Left ventricle myocardium superior (tissue), 1 donor: Measurements from ENCODE around the gene KCTD6. TPM values are rescaled to one million over a fixed set of nuclear protein-coding genes. Genes with fewer than 3 reads are reported as not detected.

Experiments used
- ATAC-seq: fragments of 200-7000 bp; cut with Tn5 transposase; one replicate; pipeline ENCODE4 v1.9.1; 2020; ENCODE audit warnings: mild to moderate bottlenecking, moderate library complexity
- DNase-seq: peaks from one replicate; pipeline ENCODE4 v3.0.0-alpha.2; 2020
- intact Hi-C: fragments of 100-400 bp; cut with micrococcal nuclease; formaldehyde crosslinking; loops from one replicate; pipeline ENCODE4 v1.11.0; 2022
- long read RNA-seq: library from polyadenylated mRNA; unstranded; transcript quantifications from one replicate; pipeline ENCODE4 v2.0.0, GENCODE V29; 2021
- total RNA-seq: library from RNA; stranded (reverse); fragmentation: NEBNext Ultra II Directional; extraction: Animal tissue kit (Norgen Biotek cat#: 25700); gene quantifications from one replicate; pipeline ENCODE4 v1.2.1, GENCODE V29; 2021
- donor health status: DM: no; HTN: yes; CAD: no; lungs with severe emphysema.

KCTD6 gene
- total RNA-seq = 8.5 TPM
- long read RNA-seq, transcript KCTD6-202 (3 exons, 1,533 nt) = major isoform, 21 of 22 reads
- long read RNA-seq, partial matches to known transcripts = 1 of 22 reads
- long read RNA-seq, other reads (novel, unspliced or antisense) = 0 of 22 reads

GRCh38 chr3:58491506-58492402 lies at the start of gene KCTD6:
KCTD6 (plus strand) TSS chr3:58492096; CDS start chr3:58498756, 6,660 bp downstream.
- DNase-seq = peak; percentile 97
- peak; percentile 96 for ATAC-seq
- intact Hi-C loops = loop anchor here (10.0 kb wide), 1 partner anchor 187 kb away; the partner anchor contains the start of genes HTD2 and RPP14

GRCh38 chr3:58452176-58452575 lies 39.7 kb upstream of the KCTD6 start:
- ATAC-seq (no peak), DNase-seq (no peak)
- intact Hi-C loops = no loop called here

GRCh38 chr3:58459160-58459559 lies 32.7 kb upstream of the KCTD6 start:
- DNase-seq = no peak
- intact Hi-C loops = no loop called here
- no peak for ATAC-seq

GRCh38 chr3:58462829-58463180 lies 29.1 kb upstream of the KCTD6 start:
- ATAC-seq (no peak), DNase-seq (no peak)
- intact Hi-C loops = no loop called here

DNA sequence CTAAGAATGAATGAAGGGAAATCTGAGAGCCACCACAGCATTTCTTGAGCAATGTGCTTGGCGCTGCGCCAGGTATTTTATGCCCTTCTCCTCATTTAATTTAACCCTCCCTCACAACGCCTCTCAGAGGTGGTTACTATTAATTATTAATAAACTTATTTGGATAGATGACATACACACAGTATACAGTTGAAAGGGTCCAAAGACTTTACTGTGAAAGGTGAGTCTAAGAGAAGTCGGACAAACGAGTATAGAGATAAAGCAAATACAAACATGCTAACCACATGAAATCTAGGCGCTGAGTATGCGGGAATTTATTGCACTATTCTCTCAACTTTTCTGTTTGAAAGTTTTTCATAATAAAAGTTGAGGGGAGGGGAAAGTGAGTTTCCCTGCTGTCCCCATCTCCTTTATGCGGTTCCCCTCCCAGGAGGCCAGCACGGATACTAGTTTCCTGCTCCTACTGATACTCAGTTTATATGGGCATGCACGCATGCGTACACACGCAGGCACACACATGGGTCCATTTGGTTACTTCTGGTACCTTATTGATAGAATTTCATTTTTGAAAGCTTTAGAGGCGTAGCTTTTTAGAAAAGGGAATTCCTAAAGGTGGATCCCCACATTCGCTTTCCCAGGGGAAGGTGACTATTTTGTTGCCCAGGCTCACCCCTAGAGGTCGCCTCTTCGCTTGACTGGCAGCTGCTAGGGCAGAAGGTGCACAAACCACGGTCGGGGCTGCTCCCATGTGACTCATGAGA lies 28.5 kb upstream of the KCTD6 start:
- DNase-seq (peak; percentile 75), ATAC-seq (peak; percentile 93)
- intact Hi-C loops = no loop called here

- ATAC-seq (no peak), DNase-seq (no peak)
- intact Hi-C loops = no loop called here
Observed at GRCh38 chr3:58463942-58464271, 28.0 kb upstream of the KCTD6 start.

DNA sequence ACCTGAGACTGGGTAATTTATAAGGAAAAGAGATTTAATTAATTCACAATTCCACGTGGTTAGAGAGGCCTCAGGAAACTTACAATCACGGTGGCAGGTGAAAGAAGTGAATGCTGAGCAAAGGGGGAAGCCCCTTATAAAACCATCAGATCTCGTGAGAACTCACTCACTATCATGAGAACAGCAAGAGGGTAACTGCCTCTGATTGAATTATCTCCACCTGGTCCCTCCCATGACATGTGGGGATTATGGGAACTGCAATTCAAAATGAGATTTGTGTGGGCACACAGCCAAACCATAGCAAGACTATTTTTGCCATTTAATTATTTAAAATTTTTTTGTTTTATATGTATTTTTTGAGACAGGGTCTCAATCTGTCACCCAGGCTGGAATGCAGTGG lies 27.0 kb upstream of the KCTD6 start:
- DNase-seq = no peak
- intact Hi-C loops = no loop called here
- ATAC-seq = no peak

- DNase-seq (no peak), ATAC-seq (no peak)
- intact Hi-C loops = no loop called here
Observed at GRCh38 chr3:58466899-58467563, 24.9 kb upstream of the KCTD6 start.

DNA sequence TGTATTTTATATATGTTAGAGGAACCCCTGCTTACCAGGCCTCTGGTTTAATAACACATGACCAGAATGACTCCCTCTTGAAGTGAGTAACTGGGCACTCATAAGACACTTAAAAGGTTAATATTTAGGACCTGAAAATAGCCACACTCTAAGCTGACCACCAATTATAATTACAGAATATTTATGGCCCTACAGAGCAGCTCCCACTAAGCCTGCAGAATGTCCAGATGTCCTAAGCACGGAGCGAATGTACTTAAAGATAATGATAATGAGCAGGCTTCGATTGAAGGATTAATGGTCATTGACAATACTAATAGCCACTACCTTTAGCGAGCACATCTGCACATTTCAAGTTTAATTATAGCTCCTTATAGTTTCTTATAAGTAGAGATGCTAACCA lies 22.8 kb upstream of the KCTD6 start:
- intact Hi-C loops = no loop called here
- ATAC-seq = no peak
- no peak for DNase-seq

- DNase-seq (no peak), ATAC-seq (no peak)
- intact Hi-C loops = no loop called here
Observed at GRCh38 chr3:58470363-58471024, 21.4 kb upstream of the KCTD6 start.

GRCh38 chr3:58471025-58471887 lies 20.6 kb upstream of the KCTD6 start:
- DNase-seq (no peak), ATAC-seq (peak; percentile 68)
- intact Hi-C loops = no loop called here

GRCh38 chr3:58473275-58473674 lies 18.6 kb upstream of the KCTD6 start:
- no peak for DNase-seq
- intact Hi-C loops = no loop called here
- no peak for ATAC-seq

- intact Hi-C loops = no loop called here
- ATAC-seq (peak; percentile 45), DNase-seq (no peak)
Observed at GRCh38 chr3:58474348-58474911, 17.5 kb upstream of the KCTD6 start.

DNA sequence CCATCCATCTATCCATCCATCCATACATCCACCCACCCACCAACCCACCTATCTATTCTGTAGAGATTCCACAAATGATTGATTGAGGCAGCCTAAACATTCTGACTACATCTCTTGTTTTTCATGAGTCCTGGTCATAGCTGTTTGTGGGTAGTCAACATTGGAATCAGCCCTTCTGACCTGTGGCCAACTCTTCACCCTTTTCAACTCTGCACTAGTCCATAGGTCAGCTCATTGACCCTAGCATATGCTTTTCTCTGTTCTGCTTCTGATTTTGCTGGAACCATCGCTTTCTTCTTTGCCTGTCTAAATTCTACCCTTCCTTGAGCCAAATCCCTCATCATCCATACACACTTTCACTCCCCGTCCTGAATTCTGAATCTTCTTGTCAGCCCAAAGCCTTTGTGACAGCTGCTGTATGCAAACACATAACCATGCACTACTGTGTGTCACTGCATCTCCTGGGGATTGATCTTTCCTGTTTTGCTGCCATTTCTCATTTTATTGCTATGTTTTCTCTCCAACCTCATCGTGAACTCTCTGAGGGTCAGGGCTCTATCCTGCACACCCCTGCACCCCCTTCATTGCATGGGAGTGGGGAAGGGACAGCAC lies 16.8 kb upstream of the KCTD6 start:
- intact Hi-C loops = no loop called here
- DNase-seq (no peak), ATAC-seq (no peak)

DNA sequence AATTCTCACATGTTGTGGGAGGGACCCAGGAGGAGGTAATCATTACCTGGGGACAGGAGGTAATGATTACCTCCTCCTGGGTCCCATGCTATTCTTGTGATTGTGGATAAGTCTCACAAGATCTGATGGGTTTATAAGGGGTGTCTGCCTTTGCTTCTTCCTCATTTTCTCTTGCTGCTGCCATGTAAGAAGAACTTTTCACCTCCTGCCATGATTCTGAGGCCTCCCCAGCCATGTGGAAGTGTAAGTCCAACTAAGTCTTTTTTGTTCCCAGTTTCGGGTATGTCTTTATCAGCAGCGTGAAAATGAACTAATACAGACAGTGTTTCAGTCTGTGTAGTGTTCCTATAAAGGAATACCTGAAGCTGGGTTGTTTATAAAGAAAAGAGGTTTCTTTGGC lies 13.1 kb upstream of the KCTD6 start:
- intact Hi-C loops = no loop called here
- no peak for ATAC-seq
- DNase-seq = no peak

- intact Hi-C loops = no loop called here
- no peak for ATAC-seq
- no peak for DNase-seq
Observed at GRCh38 chr3:58480309-58480708, 11.6 kb upstream of the KCTD6 start.

DNA sequence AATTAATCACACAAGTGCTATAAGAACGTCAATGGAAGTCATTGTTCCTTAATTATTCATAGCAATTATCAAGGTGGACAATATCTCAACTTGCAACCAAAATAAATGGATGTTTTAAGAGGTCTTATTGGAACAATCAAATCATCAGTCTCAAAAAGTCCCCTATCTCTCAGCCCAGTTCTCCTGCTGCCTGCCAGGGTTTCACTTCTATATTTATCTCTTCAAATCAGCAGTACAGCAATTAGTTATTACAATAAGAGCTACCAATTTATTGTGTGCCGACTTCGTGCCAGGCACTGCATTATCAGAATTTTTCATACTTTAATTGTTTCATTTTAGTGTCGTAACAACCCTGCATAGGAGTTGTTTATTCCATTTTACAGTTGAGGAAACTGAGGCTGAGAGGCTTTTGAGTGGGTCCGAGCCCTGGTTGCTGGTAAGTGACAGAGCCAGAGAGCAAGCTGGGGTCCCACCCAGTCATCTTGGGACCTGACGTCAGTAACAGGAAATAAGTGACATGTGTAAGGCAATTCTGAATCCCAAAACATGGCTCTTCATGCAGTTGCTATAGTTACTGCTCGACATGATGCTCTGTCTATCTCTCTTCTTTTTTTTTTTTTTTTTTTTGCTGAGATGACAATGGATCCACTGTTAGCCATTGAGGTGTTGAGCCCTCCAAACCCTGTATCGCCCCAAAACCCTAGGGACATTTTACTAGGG lies 8.8 kb upstream of the KCTD6 start:
- ATAC-seq (no peak), DNase-seq (no peak)
- intact Hi-C loops = no loop called here
